DMS79 (cell line): ENCODE data around the gene ETS1.

ENCODE experiments used
- DNase-seq: peaks from one replicate; lab custom pipeline; 2025; lab: John Stamatoyannopoulos, UW

Gene ETS1

DNA sequence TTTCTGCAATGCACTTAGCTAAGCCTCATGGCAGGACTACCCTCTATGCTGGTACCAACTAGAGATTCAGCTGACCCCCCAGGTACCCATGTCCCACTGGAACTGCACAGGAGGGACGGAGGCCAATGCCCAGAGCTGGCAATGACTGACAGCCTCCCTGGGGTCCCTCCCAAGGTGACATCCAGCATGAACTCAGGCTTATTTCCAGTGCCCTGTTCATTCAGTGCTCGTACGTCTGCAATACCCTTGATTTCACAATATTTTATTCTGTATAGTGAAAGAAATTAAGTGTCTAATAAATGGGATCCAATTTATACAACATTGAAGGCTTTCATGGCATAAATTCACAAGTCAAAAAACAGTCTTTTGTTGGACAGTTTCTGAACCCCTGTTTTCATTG, 20.2 kb downstream of the ETS1 start:
- DNase-seq: no peak

DNA sequence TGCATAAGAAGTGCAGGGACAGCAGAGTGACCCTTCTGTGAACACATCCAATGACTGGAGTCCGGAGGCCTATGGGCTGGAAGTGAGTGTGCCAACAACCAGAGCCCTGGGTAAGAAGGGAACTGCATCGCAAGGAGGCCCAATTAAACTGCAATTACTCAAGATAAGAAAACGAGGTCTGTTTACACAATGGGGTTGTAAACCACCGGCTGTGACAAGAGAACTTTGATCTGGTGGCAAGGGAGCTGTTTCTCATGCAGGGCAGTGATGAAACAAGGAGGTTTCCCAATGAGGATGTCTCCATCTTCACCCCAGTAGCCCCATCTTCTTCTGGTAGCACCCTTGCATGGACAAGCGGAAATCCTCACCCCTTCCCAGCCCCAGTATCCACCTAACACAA, 21.5 kb downstream of the ETS1 start:
- DNase-seq: no peak

GRCh38 chr11:128564642-128565245, 22.6 kb downstream of the ETS1 start:
- no peak for DNase-seq

GRCh38 chr11:128563942-128564641, 23.3 kb downstream of the ETS1 start:
- no peak for DNase-seq

DNA sequence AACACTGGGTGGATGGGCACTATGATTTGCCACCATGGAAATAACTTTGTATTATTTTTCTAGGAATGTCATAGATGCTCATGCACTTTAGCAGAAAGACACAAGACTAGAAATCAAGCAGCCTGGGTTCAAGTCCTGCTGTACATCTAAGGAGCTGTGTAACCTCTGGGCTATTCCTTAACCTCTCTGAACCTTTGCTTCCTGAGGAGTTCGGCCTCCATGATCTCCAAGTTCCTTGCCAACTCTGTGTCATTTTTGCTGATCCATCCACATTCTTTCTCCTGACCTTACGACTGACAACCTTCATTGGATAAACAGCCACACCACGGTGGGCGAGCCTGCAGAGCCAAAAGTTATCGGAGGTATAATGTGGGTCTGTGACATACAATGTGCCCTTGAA, 24.1 kb downstream of the ETS1 start:
- DNase-seq: no peak

DNA sequence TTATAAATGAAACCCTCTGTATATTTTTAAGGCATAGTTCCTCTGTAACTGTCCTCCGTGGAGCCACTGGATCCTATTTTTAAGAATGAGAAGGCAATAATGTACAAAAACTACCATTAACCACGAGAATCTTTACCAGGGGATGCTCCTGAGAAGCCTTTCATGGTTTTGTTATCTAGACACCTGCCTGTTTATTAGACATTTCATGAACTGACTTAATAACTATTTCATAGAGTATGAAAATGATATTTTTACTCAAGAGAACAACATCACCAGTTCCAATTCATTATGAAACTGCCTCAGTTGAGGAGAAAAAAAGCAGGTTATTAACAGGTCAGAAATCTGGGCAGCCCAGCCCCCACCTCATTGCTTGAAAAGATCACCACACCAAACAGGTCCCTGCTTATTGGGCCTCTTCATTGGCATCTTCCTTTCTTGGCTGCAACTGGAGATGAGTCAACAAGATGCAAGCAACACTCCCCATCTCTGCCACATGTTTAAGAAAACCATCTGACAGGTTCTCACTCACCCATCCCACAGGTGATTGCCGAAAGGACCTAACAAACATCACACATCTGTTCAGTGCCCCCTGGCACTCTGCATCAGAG, 27.8 kb downstream of the ETS1 start:
- DNase-seq: no peak

- no peak for DNase-seq
Measured at GRCh38 chr11:128555606-128556005, 31.8 kb downstream of the ETS1 start.

DNA sequence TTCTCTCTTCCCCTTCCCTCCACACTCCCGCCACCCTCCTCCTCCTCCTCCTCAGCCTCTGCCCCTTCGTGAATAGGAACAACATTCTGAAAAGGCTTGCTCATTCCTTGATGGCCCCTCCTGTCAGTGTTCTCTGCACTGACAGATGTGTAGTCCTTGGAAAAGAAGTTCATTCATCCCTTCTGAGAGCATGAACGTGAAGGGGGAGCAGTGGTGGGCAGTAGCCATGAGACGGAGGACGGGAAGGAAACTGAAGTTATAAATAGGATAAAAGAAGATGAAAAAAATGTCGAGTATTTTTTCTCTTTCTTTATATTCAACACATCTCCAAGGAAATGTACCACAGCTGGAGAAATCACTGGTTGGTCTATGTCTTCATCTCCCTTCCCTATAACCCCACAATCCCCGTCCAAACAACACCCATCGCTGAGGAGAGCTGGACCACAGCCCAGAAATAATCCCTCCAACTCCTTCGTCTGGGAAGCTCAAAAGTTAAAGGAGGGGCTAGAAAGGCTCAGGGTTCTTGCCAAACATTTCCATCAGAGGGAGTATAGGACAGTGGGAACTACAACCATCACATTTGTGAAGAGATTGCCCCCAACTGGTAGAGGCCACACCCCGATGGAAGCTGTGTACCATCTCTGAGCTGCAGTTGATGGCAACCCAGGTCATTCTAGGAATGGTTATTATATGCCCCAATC, 33.5 kb downstream of the ETS1 start:
- DNase-seq: no peak

- no peak for DNase-seq
Measured at GRCh38 chr11:128552783-128553661, 34.3 kb downstream of the ETS1 start.

DNA sequence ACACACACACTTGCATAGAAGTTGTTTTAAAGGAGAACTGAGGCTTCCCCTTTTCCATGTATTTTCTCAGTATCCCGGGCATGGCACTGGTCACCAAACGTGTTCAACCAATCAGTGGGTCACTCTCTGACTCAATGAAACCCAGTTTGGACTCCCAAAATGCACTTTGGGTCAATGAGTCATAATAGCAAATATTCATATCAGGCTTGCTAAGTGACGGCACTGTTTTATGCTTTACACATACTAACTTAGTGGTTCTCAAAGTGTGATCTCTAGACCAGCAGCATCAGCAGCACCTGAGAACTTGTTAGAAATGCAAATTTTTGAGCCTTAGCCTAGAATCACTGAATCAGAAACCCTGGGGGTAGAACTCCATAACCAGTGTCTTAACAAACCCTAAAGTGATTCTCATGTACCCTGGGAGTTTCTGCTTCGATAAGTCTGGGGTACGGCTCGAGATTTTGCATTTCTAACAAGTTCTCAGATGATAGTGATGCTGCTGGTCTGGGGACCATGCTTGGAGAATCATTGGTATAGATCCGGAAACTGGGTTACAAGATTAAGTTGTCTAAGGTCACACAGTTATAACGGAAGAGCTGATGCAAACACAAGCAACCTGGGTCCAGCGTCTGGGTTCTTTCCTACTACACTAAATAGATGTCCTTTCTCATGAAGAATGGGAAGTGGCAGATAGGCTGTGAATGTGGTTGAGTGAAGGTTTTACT, 35.6 kb downstream of the ETS1 start:
- no peak for DNase-seq

DNA sequence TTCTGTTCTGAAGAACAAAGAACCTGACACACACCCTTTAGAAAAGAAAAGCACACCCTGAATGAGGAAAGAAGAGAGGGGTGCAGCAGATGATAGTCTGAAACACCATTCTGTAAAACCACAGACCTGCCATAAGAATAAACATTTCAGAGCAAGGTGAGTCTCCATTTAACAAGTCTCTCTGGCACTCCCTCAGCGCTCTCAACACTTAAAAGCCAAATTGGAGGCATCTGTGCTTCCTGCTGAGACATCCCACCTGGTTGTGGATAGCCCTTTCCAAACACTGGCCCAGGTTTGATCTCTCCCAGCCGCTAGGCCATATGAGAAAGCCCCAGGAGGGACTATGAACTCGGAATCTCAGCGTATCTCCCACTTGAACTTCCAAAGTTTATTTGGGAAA, 36.3 kb downstream of the ETS1 start:
- no peak for DNase-seq

- no peak for DNase-seq
Measured at GRCh38 chr11:128550261-128550821, 37.0 kb downstream of the ETS1 start.

DNA sequence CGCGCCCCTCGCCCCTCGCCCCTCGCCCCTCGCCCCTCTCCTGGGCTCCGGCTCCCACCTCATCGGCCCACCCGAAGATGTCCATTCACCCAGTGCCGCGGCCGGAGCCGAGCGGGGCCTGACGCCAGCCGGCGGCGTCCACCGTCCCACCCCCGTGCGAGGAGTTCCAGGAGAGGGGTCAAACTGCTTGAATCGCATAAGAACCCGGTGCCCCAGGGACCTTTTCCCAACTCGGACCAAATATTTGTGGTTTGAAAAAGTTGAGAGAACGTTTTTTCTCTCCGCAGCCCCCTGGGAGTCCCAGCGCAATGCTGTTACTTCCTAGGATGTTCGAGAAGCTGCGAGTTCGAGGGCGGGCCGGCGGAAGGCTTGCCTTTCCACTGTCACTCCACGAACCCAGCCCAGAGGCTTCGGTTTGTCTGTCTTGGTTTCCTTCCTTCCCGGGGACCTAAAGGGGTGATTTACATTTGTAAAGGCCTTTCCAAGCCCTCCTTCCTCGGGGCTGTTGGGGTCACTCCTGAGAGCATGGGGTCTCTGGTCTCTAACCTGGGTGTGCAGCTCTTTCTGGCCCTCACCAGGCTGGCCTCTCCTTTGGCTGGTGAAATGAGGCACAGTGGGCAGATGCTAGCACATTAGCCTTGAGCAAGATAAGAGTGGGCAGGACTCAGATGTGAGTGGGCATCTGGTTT, 38.0 kb downstream of the ETS1 start:
- DNase-seq: no peak

DNA sequence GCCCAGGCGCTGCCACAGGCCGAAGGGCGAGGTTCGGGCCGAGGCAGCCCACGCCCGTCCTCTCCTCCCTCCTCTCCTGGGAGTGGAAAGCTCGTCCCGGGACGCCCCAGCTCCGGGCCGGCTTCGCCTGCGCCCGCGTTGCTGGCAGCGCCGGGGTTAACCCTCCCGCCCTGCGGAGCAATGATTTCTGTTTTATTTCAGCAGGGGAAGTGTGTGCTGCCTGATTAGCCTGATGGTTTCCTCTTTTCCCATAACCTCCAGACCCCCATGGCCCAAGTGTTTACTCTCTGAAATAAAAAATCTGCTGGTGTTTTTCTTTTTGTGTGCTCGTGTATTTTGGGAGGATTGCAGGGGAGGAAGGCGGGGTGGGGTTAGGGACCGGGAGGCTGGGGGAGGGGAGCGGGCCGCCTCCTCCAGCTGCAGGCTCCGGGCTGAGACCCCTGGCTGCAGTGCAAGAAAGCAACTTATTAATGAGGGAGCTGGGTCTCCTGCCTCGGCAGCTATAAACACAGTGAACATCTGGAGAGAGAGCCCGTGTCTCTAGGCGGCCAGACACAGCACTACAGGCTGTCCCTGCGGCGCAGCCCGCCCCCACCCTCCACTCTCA, 38.6 kb downstream of the ETS1 start:
- no peak for DNase-seq

DNA sequence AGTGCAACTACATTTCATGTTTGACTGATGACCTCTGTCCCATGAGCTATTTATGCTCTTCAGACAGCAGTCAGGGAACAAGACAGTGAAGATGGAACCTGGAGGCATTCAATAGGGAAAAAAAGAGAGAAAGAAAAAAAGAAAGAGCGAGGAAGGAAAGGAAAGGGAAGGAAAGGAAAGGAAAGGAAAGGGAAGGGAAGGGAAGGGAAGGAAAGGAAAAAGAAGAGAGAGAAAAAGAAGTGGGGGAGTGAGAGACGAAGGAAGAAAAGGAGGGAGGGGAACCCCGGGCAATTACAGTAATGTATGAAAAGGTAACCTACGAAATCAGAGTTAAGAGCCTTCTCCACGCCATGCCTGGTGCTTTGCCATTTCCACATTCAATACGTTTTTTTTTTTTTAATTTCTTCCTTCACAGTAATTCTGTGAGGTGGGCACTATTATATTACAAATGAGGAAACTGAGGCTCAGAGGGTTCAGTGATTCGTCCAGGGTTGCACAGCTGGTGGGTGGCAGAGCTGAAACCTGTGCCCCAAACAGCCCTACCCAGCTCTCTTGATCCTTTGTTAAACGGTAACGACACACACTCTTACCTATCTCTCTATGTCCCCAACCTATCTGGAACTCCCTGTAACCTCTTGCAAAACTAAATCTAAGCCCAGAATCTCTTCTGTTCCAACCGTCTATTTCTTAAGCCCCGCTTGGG, 39.3 kb downstream of the ETS1 start:
- DNase-seq: no peak

DNA sequence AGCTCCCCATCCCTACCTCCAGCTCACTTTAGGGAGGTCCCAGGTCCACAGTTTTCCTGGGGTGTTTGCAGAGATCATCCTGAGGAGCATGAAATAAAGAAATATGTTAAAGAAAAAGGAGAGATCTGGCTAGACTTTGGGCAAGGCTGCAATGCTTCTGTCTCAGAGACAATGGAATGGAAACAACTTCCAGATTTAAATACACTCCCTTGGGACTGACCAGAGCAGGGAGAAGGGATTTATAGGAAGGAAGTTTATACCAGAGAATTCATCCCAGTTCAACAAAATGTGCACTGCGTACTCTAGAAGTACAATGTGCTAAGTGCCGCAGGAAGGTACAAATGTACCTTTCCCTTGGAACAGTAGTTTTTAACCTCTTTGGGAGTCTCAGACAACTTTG, 40.4 kb downstream of the ETS1 start:
- DNase-seq: no peak

GRCh38 chr11:128544471-128545051, 42.8 kb downstream of the ETS1 start:
- DNase-seq: peak; percentile 58

DNA sequence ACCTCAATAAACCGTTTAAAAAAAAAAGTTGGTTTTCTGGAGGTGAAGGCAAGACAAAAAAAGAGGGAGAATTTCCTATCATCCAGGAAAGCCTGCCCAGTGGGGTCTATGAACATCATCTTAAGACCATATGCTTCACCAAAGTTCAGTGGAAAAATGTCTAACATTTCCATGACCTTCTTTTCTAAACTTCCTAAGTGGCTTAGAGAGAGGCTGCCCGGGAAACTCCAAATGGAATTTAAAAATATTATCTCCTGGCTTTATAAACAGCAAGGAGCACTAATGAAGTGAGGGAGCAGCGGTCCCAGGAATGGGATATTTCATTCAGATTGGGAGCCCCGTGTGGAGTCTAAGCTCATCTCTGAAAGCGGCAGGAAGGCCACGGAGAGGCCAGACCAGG, 46.9 kb downstream of the ETS1 start:
- DNase-seq: no peak

DNA sequence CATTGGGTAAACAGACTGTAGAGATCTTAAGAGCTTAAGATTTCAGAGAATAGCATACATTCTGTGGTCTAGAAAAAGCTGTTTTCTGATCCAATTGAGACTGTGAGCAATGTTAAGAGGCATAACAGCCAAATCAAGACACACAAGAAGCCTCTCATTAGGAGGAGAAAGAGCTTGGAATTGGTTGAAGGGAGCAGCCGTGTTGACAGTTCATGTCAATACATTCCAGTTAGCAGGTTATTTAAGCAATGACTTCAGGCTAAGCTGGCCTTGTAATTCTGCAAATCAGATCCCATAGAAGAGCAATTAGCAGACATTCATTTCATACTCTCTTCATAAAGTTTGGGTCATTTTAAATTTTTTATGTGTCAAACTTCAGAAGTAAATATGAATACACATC, 50.9 kb downstream of the ETS1 start:
- no peak for DNase-seq
